HCT116 (cell line): ENCODE data around the gene LHB. TPM values are rescaled to one million over a fixed set of nuclear protein-coding genes. Genes with fewer than 3 reads are reported as not detected.

Source experiments
- microRNA-seq: library from miRNA; unstranded; fragments of <30 nt; microRNA quantifications from one replicate; pipeline ENCODE4, GENCODE V29; 2016; ENCODE audit warnings: borderline number of aligned reads
- total RNA-seq: library from RNA; stranded (reverse); gene quantifications from one replicate; pipeline ENCODE4 v1.2.1, GENCODE V29; 2021; ENCODE audit not compliant: unreplicated experiment

LHB gene
- total RNA-seq, 1 experiment from 2014 or later, result 3.7 TPM

Small RNAs within 50 kb of the gene (microRNA-seq; reads per million reads assigned to microRNA genes)
- gene MIR6798, result not detected

Other genes with a start within 250 kb of the LHB start
- 66.1 TPM for gene BCAT2, start 206.1 kb downstream of the LHB start, total RNA-seq
- gene HSD17B14, start 180.6 kb downstream of the LHB start, total RNA-seq, result 3.9 TPM
- gene PLEKHA4, start 148.5 kb downstream of the LHB start, total RNA-seq, result 20.4 TPM
- 50.3 TPM for gene PPP1R15A, start 144.7 kb downstream of the LHB start, total RNA-seq
- gene TULP2, start 118.3 kb downstream of the LHB start, total RNA-seq, result not detected
- gene NUCB1, start 116.8 kb downstream of the LHB start, total RNA-seq, result 88.8 TPM
- 8.6 TPM for gene DHDH, start 83.4 kb downstream of the LHB start, total RNA-seq
- 96.4 TPM for gene BAX, start 62.2 kb downstream of the LHB start, total RNA-seq
- 1,885 TPM for gene FTL, start 51.8 kb downstream of the LHB start, total RNA-seq
- 50.7 TPM for gene GYS1, start 23.8 kb downstream of the LHB start, total RNA-seq
- 270 TPM for gene RUVBL2, start 23.2 kb downstream of the LHB start, total RNA-seq
- not detected for gene CGB3, start 7.2 kb upstream of the LHB start, total RNA-seq
- 5.0 TPM for gene CGB2, start 14.8 kb upstream of the LHB start, total RNA-seq
- gene CGB1, start 19.8 kb upstream of the LHB start, total RNA-seq, result 0.76 TPM
- gene CGB5, start 26.8 kb upstream of the LHB start, total RNA-seq, result not detected
- 0.34 TPM for gene CGB8, start 32.0 kb upstream of the LHB start, total RNA-seq
- 5.4 TPM for gene CGB7, start 40.7 kb upstream of the LHB start, total RNA-seq
- 1.7 TPM for gene NTF4, start 47.7 kb upstream of the LHB start, total RNA-seq
- gene KCNA7, start 55.6 kb upstream of the LHB start, total RNA-seq, result not detected
- gene SNRNP70, start 68.4 kb upstream of the LHB start, total RNA-seq, result 236 TPM
- gene LIN7B, start 97.3 kb upstream of the LHB start, total RNA-seq, result 7.2 TPM
- gene C19orf73, start 102.1 kb upstream of the LHB start, total RNA-seq, result 2.2 TPM
- 28.1 TPM for gene PPFIA3, start 102.5 kb upstream of the LHB start, total RNA-seq
- gene HRC, start 138.3 kb upstream of the LHB start, total RNA-seq, result not detected
- 44.2 TPM for gene TRPM4, start 140.7 kb upstream of the LHB start, total RNA-seq